ENCODE measurements around the gene DSG3.

DNA sequence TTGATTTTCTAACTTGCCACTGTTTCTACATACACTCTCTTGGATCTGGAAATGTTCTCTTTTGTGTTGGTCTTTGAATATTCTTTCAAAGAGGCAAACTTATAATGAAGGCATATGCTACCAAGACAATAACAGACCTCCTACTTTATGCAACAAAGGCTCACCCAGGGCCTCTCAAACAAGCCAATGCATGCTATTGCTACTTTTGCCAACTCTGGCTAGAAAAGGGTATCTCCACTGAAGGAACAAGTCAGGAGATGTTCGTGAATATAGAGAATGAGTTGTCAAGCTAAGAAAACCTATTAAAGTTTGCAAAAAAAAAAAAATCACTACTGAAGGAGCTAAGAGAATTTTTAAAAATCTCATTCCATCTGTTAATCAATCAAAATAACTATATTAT is 34.5 kb downstream of the DSG3 start:
- no peak for TF ChIP-seq NFIC (IDR thresholded peaks at IDR 0.05; ENCODE audit: low read depth, low read length)
- TF ChIP-seq CHD2 (IDR thresholded peaks at IDR 0.05; ENCODE audit: borderline replicate concordance, low read depth, low read length), result no peak
- TF ChIP-seq FOXK2 (IDR thresholded peaks at IDR 0.05), result no peak

Measured in GM12878 (cell line).